DOHH2 (cell line): ENCODE results near the gene EZR.

Source experiments
- H3F3A ChIP-seq: fragments of 200-600 bp; sonication (generic), shearing (Covaris generic); 2 replicates; pipeline ENCODE4 v1.6.0; 2016; ENCODE audit warnings: antibody characterized with exemption, mild to moderate bottlenecking; ENCODE audit not compliant: control insufficient read depth, insufficient read depth
- H3K27ac ChIP-seq: fragments of 200-600 bp; sonication (generic); 2 replicates; pipeline ENCODE4 v1.5.1; 2014; ENCODE audit warnings: low read depth, mild to moderate bottlenecking, low read length, moderate library complexity
- H3K27me3 ChIP-seq: fragments of 200-600 bp; sonication (generic); 2 replicates; pipeline ENCODE4 v1.6.1; 2014; ENCODE audit warnings: mild to moderate bottlenecking, low read length, mixed read lengths; ENCODE audit not compliant: control insufficient read depth
- H3K36me3 ChIP-seq: fragments of 200-600 bp; sonication (generic); 2 replicates; pipeline ENCODE4 v1.6.1; 2014; ENCODE audit warnings: mild to moderate bottlenecking, low read length, moderate library complexity, mixed read lengths; ENCODE audit not compliant: control insufficient read depth
- H3K4me1 ChIP-seq: fragments of 200-600 bp; sonication (generic); 2 replicates; pipeline ENCODE4 v1.6.1; 2014; ENCODE audit warnings: mild to moderate bottlenecking, low read length, mixed read lengths; ENCODE audit not compliant: control insufficient read depth
- H3K4me2 ChIP-seq: fragments of 200-600 bp; sonication (generic); 2 replicates; pipeline ENCODE4 v1.6.0; 2014; ENCODE audit warnings: mild to moderate bottlenecking, low read length, moderate library complexity
- H3K4me3 ChIP-seq: fragments of 200-600 bp; sonication (generic); 2 replicates; pipeline ENCODE4 v1.5.1; 2014; ENCODE audit warnings: mild to moderate bottlenecking, low read length, mixed read lengths
- H3K79me2 ChIP-seq: fragments of 200-600 bp; sonication (generic); 2 replicates; pipeline ENCODE4 v1.6.1; 2014; ENCODE audit warnings: mild to moderate bottlenecking, low read length, mixed read lengths; ENCODE audit not compliant: control insufficient read depth
- H3K9me2 ChIP-seq: fragments of 200-600 bp; sonication (generic); replicated peaks from 2 replicates; pipeline ENCODE4 v1.6.1; 2014; ENCODE audit warnings: mild to moderate bottlenecking, low read length, mixed read lengths; ENCODE audit not compliant: control insufficient read depth
- H3K9me3 ChIP-seq: fragments of 200-600 bp; sonication (generic); 2 replicates; pipeline ENCODE4 v1.6.1; 2014; ENCODE audit warnings: antibody characterized with exemption, low read length, mixed read lengths; ENCODE audit not compliant: control insufficient read depth, insufficient read depth
- H4K20me1 ChIP-seq: fragments of 200-600 bp; sonication (generic); 2 replicates; pipeline ENCODE4 v1.6.0; 2014; ENCODE audit warnings: low read depth, mild to moderate bottlenecking, antibody characterized with exemption, low read length, moderate library complexity; ENCODE audit not compliant: control insufficient read depth, insufficient read depth
- EZH2phosphoT487 ChIP-seq: fragments of 200-600 bp; sonication (generic); IDR thresholded peaks from 2 replicates; pipeline ENCODE4 v1.6.1; 2017; ENCODE audit warnings: borderline replicate concordance, mild to moderate bottlenecking, antibody characterized with exemption, low read length, moderate library complexity, mixed read lengths
- TF ChIP-seq, protein P1 (sequence below): fragments of 200-600 bp; sonication (generic); IDR thresholded peaks from one replicate; pipeline ENCODE4 v1.5.1; 2014; ENCODE audit warnings: antibody characterized with exemption, mild to moderate bottlenecking, low read depth, low read length; ENCODE audit not compliant: poor library complexity, severe bottlenecking

The EZR gene

DNA sequence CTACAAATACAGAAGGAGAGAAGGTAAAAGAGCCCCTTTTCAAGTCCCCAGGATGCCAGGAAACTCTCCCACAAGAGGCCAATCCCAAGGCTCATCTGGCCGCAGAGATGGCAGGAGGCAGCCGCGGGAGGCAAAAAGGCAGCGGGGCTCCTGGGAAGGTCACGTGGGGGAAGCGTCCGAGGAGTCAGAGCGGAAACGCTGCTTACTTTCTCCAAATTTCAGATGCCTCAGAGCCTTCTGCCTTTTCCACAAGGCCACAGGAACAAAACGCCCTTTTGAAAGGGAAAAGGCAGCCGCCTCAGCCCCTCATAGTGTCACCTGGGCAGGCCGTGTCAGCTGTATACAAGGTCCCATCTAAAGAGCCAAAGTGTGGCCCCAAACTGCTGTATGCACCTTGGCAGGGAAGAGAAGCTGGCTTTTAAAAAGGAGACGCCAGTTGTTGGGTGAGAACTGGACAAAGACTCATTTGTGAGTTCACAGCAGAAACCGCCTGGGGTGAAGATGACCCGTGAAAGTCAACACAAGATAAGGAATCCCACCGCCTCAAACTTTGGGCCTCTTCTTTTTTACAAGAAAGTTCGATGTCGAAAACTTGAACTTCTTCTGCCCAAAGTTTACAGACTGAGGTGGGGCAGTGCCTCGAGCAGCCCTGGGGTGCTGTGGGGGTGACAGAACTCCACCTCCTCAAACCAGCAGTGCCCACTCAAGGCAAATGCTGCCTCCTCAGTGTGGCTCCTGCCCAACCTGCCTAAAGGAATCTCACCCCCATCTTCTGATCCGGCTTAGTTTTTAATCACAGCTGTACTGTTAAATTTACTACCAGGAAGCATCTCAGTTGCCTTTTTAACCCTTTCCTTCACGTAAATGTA, 45.4 kb downstream of the EZR start:
- Histone ChIP-seq H3F3A (peaks cover 52% of the 10 kb centered on the region), H3K9me2 (no peaks in the 10 kb centered on the region), H3K4me3 (no peak overlapping the region), H3K79me2 (peaks cover 40% of the 10 kb centered on the region), H3K4me2 (no peak overlapping the region), H3K27ac (no peak overlapping the region), H3K4me1 (no peaks in the 10 kb centered on the region), H4K20me1 (peaks cover 49% of the 10 kb centered on the region), H3K27me3 (no peaks in the 10 kb centered on the region), H3K36me3 (peaks cover 100% of the 10 kb centered on the region), H3K9me3 (no peaks in the 10 kb centered on the region)
- no peak for TF ChIP-seq EZH2phosphoT487
- TF ChIP-seq, protein P1, sequence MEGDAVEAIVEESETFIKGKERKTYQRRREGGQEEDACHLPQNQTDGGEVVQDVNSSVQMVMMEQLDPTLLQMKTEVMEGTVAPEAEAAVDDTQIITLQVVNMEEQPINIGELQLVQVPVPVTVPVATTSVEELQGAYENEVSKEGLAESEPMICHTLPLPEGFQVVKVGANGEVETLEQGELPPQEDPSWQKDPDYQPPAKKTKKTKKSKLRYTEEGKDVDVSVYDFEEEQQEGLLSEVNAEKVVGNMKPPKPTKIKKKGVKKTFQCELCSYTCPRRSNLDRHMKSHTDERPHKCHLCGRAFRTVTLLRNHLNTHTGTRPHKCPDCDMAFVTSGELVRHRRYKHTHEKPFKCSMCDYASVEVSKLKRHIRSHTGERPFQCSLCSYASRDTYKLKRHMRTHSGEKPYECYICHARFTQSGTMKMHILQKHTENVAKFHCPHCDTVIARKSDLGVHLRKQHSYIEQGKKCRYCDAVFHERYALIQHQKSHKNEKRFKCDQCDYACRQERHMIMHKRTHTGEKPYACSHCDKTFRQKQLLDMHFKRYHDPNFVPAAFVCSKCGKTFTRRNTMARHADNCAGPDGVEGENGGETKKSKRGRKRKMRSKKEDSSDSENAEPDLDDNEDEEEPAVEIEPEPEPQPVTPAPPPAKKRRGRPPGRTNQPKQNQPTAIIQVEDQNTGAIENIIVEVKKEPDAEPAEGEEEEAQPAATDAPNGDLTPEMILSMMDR = no peak

DNA sequence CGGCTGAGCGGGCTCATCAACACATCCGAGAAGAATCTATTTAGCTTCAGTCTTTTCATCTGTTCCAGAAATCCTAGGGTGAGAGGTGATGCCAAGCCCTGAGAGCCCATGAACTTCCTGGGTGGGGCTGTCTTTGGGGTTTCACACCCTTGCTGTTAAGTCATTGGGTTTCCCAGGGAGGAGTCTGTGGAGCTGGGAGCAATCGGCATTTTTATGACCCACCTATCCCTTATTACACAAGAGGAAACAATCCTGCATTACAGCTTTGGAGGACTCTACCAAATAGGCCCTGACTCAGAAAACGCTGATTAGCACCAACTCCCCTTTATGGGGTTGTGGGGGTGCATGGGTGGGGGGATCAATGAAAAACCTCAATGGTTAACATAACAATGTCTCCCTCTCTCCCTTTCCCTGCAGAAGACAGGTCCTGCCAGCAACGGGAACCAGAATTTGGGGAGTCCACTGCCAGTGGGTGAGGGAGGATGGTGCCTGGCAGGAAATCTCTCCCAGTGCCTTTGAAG, 46.3 kb downstream of the EZR start:
- H3F3A ChIP-seq = peaks cover 47% of the 10 kb centered on the region
- no peak overlapping the region for H3K4me3 ChIP-seq
- peaks cover 31% of the 10 kb centered on the region for H3K79me2 ChIP-seq
- peaks cover 100% of the 10 kb centered on the region for H3K36me3 ChIP-seq
- peaks cover 42% of the 10 kb centered on the region for H4K20me1 ChIP-seq
- no peaks in the 10 kb centered on the region for H3K4me1 ChIP-seq
- TF ChIP-seq, protein P1 = no peak
- TF ChIP-seq EZH2phosphoT487 = no peak
- H3K9me3 ChIP-seq = no peaks in the 10 kb centered on the region
- H3K9me2 ChIP-seq = no peaks in the 10 kb centered on the region
- H3K4me2 ChIP-seq = no peak overlapping the region
- H3K27ac ChIP-seq = no peak overlapping the region
- no peaks in the 10 kb centered on the region for H3K27me3 ChIP-seq

- no peaks in the 10 kb centered on the region for H3K9me3 ChIP-seq
- no peak overlapping the region for H3K27ac ChIP-seq
- H3K4me2 ChIP-seq = no peak overlapping the region
- TF ChIP-seq EZH2phosphoT487 = no peak
- TF ChIP-seq, protein P1 = no peak
- H3K9me2 ChIP-seq = no peaks in the 10 kb centered on the region
- peaks cover 41% of the 10 kb centered on the region for H4K20me1 ChIP-seq
- no peaks in the 10 kb centered on the region for H3K27me3 ChIP-seq
- peaks cover 100% of the 10 kb centered on the region for H3K36me3 ChIP-seq
- H3K4me1 ChIP-seq = no peaks in the 10 kb centered on the region
- peaks cover 48% of the 10 kb centered on the region for H3F3A ChIP-seq
- H3K4me3 ChIP-seq = no peak overlapping the region
- H3K79me2 ChIP-seq = peaks cover 24% of the 10 kb centered on the region
Measured at GRCh38 chr6:158772172-158772571, 47.0 kb downstream of the EZR start.
